K562 (cell line): ENCODE measurements around the gene PBOV1. TPM values are rescaled to one million over a fixed set of nuclear protein-coding genes. Genes with fewer than 3 reads are reported as not detected.

Experiments
- ARID3B ChIP-seq: fragments of 250-450 bp; sonication (Bioruptor Pico); IDR thresholded peaks from 2 replicates; pipeline ENCODE4 v1.4.0; 2020; ENCODE audit warnings: borderline replicate concordance
- HMGN3 ChIP-seq: IDR thresholded peaks from 2 replicates; pipeline ENCODE4 v1.6.1; 2011; ENCODE audit warnings: borderline replicate concordance, low read depth, mild to moderate bottlenecking, mixed read lengths, low read length; ENCODE audit not compliant: insufficient read length; ENCODE audit errors: extremely low read depth
- ILF3 ChIP-seq: fragments of 450-650 bp; IDR thresholded peaks from 2 replicates; pipeline ENCODE4 v1.6.1; 2018; ENCODE audit warnings: antibody characterized with exemption, mild to moderate bottlenecking, moderate library complexity, borderline replicate concordance
- TSHZ1 ChIP-seq: fragments of 250-450 bp; sonication (Bioruptor Pico); IDR thresholded peaks from 2 replicates; pipeline ENCODE4 v1.4.0; 2020; ENCODE audit warnings: mild to moderate bottlenecking, moderate library complexity
- ZNF165 ChIP-seq: fragments of 250-450 bp; sonication (Bioruptor Pico); IDR thresholded peaks from 2 replicates; pipeline ENCODE4 v1.4.0; 2020; ENCODE audit warnings: borderline replicate concordance
- ZNF408 ChIP-seq: fragments of 250-450 bp; sonication (Bioruptor Pico); IDR thresholded peaks from 2 replicates; pipeline ENCODE4 v1.4.0; 2020; ENCODE audit warnings: low read depth, mild to moderate bottlenecking, moderate library complexity
- polyA plus RNA-seq, 8 experiments: library from polyadenylated mRNA; depleted of rRNA in 4 of 8; stranded (reverse) in 5 of 8; unstranded in 3 of 8; fragments of >200 nt; fragmentation: Nextera tagmentation in 2 of 8; fragmentation: Illumina TruSeq in 1 of 8; extraction: Ambion mirVana in 2 of 8; extraction: Trizol in 1 of 8; gene quantifications; 2 replicates each; pipeline versions ENCODE4 v1.2.1 to v1.2.3, GENCODE V29; 2011 to 2014; ENCODE audit warnings: inconsistent platforms in 1 of 8, missing spikeins in 1 of 8
- total RNA-seq, 7 experiments: library from RNA; depleted of rRNA in 6 of 7; stranded (reverse); fragments of >200 nt in 6 of 7; fragmentation: Illumina TruSeq in 2 of 7; extraction: Trizol in 2 of 7; gene quantifications; 2 replicates each; pipeline versions ENCODE4 v1.2.1 to v1.2.3, GENCODE V29; 2011 to 2021; ENCODE audit warnings: low replicate concordance in 1 of 7

Gene PBOV1
- total and polyA plus RNA-seq, 9 of the 15 experiments (the other 6 are each of a cell fraction or from before 2014, with no cell fraction given), result not detected

GRCh38 chr6:138238368-138238767, 20.1 kb upstream of the PBOV1 start (continued):
- TF ChIP-seq HMGN3 (no peak), ZNF165 (CRISPR knock-in tag) (no peak), ILF3 (no peak), ARID3B (CRISPR knock-in tag) (no peak), TSHZ1 (CRISPR knock-in tag) (no peak), ZNF408 (CRISPR knock-in tag) (no peak)
